GM19035 (cell line): ENCODE data around the gene ITSN1.
"Not testable (repeated sequence)": the region's sequence is repeated elsewhere in the genome, so short reads cannot be mapped to it uniquely, and the experiment has no call there.

Experiments
- ATAC-seq: cut with Tn5 transposase; IDR thresholded peaks from one replicate; pipeline ENCODE4 v1.9.1; 2021; ENCODE audit not compliant: unreplicated experiment

Gene ITSN1

DNA sequence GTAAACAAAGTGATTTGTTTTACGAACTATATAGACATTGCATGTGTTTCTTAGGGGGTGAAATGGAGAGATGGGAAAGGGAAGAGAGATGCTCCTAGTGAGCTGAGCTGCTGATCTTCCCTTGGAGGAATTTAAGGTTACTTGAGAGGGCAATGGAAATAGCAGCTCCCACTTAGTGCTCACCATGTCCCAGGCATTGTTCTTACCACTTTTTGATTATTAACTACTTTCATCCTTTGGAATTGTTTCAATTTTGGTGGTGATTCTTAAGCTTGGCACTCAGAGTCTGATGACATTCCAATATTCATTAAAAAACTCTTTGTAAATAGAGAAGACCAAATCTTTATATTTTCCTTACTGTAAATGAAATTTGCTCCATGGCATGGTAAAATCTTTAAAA is 124.9 kb downstream of the ITSN1 start:
- no peak for ATAC-seq

GRCh38 chr21:33767960-33768359 is 125.7 kb downstream of the ITSN1 start:
- ATAC-seq = no peak

- no peak for ATAC-seq
Measured at GRCh38 chr21:33769057-33769456, 126.8 kb downstream of the ITSN1 start.

DNA sequence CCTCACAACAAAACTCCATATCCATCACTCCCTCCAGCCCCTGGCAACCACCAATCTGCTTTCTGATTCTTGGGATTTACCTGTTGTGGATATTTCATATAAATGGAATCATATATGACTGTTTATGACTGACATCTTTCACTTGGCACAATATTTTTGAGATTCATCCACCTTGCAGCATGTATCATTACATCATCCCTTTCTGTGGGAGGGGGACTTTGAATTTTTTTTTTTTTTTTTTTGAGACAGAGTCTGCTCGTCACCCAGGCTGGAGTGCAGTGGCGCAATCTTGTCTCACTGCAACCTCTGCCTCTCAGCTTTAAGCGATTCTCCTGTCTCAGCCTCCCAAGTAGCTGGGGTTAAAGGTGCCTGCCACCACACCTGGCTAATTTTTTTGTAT is 128.2 kb downstream of the ITSN1 start:
- ATAC-seq = no peak

DNA sequence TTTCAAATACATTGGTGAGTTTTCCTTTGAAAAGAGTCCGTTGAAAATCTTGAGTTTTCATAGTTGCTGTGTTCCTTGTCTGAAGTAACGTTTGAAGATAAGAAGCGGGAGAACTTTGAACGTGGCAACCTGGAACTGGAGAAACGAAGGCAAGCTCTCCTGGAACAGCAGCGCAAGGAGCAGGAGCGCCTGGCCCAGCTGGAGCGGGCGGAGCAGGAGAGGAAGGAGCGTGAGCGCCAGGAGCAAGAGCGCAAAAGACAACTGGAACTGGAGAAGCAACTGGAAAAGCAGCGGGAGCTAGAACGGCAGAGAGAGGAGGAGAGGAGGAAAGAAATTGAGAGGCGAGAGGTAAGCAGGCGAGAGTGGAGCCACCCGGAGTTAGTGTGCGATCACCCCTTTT is 129.7 kb downstream of the ITSN1 start:
- no peak for ATAC-seq

GRCh38 chr21:33774551-33774950 is 132.2 kb downstream of the ITSN1 start:
- ATAC-seq = no peak

GRCh38 chr21:33775100-33775828 is 133.0 kb downstream of the ITSN1 start:
- no peak for ATAC-seq

- ATAC-seq = no peak
Measured at GRCh38 chr21:33780631-33781030, 138.3 kb downstream of the ITSN1 start.

DNA sequence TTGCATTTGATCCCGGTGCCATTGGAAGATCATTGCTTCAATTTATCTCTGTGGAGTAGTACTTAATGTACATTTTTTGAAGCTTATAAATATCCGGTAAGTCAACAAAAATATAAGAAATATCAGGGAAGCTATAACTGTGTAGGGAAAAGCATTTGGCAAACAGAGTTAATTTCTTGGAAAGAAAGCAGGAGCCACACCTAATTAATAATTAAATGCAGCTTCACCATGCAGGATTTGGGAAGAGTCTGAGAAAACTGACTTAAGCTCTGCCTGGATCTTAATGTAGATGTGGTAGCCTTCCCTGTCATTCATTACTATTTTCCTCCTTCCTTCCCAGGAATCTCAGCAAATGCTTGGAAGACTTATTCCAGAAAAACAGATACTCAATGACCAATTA is 138.8 kb downstream of the ITSN1 start:
- ATAC-seq = no peak

DNA sequence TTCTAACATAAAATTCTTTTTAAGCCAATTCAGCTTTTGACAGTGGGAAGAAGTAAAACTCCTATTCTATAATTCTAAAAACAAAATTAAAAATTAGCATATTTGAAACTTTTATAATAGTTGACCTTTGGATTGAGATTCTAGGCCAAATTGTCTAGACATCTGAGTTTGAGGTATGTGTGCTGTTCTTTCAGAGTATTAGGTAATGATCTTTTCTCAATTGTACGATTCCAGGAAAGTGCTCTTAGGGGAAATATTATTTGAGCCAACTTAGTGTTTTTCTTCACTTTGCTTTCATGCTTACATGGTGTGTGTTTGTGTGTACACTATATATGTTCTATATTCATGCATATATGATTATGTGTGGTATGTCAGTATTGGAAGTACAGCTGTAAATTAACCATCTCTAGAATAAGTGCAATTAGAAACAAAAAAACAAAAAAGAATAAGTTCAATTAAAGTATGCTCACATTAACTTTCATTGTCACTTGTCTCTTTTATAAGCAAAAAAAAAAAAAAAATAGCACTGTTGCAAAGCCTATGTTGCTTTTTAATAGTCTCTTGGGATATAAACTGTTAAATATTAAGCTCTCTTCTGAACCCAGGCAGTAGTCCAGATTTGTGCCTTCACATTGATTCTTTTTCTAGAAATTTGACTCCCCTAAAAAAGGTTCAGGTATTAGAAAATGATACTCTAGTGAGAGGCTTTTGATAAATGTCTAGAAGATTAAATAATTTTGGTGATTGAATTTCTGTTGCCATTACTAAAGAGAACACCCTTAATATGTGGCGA is 141.1 kb downstream of the ITSN1 start:
- no peak for ATAC-seq

GRCh38 chr21:33787431-33787830 is 145.1 kb downstream of the ITSN1 start:
- ATAC-seq = no peak

DNA sequence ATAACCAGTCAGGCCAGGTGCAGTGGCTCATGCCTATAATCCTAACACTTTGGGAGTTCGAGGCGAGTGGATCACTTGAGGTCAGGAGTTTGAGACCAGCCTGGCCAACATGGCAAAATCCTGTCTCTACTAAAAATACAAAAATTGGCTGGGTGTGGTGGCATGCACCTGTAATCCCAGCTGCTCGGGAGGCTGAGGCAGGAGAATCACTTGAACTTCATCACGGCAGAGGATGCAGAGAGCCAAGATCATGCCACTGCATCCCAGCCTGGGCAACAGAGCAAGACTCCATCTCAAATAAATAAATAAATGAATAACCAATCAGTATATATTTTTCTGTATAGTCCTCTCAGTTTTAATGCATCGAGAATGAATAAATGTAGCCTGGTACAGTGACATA is 146.1 kb downstream of the ITSN1 start:
- ATAC-seq = not testable (repeated sequence)

DNA sequence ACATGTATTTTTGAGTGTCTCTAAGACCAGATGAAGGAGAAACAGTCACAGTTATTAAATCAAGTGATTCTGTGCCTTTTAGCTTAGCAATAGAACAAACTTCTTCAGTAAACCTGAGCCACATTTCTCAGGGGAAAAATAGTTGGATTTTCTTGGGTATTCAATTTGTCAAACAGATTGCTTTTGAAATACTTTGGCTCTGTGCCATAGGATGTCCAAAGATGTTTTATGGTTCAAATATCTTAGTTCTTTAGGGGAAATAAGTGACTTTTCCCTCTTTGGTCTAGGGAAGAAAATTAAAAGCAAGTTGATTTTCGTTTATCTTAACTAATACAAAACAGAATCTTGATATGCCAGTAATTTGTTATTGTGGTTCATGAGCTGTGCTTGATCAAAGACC is 147.4 kb downstream of the ITSN1 start:
- ATAC-seq = no peak

DNA sequence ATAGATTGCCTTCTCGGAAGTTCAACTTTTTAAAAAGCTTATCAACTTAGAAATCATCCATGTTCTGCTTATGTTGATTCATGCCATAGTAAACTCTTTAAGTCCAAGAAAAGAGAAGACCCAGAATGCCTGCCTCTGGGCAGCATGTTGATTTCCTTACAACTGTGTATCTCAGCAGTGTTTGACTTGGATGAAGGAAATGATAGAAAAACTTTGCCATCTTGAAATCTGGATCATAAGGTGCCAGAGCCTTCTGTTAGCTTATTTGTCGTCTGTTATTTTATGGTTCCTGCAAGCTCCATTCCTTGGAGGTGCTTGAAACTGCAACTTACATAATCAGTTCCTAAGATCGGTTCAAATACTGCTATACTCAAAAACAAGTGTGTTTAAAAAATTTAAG is 148.8 kb downstream of the ITSN1 start:
- ATAC-seq = no peak

- ATAC-seq = no peak
Measured at GRCh38 chr21:33794596-33794995, 152.3 kb downstream of the ITSN1 start.

DNA sequence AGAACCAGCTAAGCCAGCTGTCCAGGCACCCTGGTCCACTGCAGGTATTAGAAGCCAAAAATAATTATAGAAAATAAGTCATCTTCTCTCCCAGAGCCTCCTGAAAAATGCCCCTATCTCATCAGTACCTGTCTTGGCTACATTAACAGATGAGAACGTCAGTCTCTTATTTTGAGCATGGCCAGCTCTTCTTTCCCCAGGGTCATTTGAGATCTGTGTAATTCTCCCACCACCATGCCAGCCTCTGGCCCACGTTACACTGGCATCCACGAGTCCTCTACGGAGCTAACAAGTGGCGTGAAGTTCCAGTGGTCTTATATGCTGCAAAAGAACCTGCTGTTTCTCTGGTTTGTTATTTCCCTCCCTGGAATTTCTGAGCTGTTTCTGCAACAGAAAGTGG is 155.3 kb downstream of the ITSN1 start:
- no peak for ATAC-seq

DNA sequence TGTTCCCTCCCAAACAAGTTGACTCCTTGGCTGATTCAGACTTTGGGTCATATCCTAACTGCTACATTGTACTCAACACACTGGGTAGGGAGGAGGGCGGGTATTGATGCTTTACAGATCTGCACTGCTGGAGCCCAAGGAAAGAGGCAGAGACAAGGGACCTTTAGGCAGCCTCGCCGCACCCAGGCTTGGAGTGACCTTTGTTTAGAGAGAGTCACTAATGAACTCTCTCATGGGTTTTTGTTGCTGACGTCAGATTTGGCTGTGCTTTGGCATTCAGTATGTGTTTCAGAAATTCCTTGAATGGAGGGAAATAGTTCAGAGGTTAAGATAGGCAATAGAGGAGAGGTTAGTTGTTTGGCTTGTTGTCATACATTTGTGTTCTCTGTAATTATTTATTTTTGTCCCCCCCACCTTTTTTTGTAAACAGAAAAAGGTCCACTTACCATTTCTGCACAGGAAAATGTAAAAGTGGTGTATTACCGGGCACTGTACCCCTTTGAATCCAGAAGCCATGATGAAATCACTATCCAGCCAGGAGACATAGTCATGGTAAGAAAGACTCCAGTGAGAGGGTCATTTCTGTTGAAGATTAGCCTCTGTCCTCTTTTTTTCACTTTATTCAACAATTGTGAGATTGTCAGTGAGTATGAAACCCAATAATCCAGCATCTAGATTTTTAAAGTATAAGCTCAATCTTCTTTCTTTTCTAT is 157.2 kb downstream of the ITSN1 start:
- no peak for ATAC-seq

DNA sequence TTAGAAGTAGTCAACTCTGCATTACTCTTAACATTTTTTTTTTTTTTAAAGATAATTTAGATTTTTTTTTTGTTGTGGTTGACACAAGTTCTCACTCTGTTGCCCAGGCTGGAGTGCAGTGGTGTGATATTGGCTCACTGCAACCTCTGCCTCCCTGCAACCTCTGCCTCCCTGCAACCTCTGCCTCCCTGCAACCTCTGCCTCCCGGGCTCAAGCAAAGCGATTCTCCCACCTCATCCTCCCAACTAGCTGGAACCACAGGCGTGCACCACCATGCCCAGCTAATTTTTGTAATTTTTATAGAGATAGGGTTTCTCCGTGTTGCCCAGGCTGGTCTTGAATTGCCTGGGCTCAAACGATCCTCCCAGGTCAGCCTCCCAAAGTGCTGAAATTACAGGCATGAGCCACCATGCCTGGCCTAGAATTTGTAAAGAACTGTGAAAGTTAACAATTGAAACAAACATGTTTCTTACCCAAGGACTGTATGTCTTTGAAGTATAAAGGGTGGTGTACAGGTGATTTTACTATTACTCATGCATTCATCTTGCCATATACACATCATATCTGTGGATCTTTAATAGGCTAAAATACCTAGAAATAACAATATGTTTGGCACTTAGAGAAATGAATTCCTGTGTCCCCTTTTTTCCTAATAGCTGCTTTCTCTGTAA is 158.6 kb downstream of the ITSN1 start:
- ATAC-seq = no peak

- no peak for ATAC-seq
Measured at GRCh38 chr21:33801424-33802405, 159.4 kb downstream of the ITSN1 start.

GRCh38 chr21:33802481-33802880 is 160.2 kb downstream of the ITSN1 start:
- no peak for ATAC-seq
